GM12874 (cell line): ENCODE data around the gene SART3.

Experiments used
- CTCF ChIP-seq: IDR thresholded peaks from 2 replicates; pipeline ENCODE4 v1.5.1; 2011; ENCODE audit warnings: low read depth, mild to moderate bottlenecking, control low read depth, low read length, moderate library complexity; ENCODE audit not compliant: insufficient read depth

SART3 gene

GRCh38 chr12:108527166-108527496 is 33.8 kb downstream of the SART3 start:
- no peak for TF ChIP-seq CTCF

DNA sequence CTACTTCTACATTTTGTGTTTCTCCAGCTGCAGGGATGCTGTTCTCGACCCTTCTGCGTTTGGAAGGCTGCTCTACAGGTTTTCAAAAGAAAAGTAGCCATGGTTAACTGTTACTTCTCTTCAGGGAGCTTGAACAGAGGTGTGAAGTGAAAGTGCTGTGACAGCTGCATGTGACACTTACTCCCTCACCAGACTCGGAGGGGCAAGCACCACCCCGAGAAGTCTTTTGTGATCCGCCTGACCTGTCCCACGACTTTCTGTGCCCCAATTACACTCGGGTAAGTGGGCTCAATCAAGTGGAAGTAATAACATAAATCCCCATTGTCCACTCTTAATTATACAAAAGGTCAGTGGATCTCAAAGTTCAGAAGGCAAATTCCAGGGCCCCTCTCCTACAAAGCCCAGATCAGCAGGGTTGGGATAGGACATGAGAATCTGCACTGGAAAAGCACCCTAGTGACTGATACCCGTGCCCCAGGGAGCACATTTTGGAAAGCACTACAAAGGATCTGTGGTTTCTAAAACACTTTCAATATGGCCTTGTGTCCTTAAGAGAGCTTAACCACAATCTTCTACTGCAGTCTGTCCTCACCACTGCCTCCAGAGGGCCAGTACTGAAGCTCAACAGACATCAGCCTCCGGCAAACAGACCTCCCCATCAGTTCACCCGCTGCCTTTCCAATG is 34.3 kb downstream of the SART3 start:
- TF ChIP-seq CTCF, result no peak

DNA sequence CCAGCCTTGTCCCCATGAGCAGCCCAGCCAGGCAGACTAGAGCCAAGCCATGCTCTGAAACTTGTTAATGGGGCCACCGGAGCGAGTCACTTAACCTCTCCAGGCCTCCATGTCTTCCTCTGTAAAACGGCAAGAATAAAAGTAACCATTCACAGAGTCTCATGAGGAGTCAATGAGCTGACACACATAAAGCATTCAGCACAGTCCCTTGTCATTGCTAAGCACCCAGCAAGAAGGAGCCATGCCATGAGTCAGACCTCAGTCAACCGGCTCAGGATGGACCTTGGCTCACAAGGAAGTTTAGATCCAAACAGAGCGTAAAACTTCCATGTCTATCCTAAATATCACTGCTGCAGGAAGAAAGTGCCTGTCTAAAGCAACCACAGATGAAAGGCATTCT is 35.3 kb downstream of the SART3 start:
- no peak for TF ChIP-seq CTCF

GRCh38 chr12:108523365-108523764 is 37.6 kb downstream of the SART3 start:
- no peak for TF ChIP-seq CTCF

DNA sequence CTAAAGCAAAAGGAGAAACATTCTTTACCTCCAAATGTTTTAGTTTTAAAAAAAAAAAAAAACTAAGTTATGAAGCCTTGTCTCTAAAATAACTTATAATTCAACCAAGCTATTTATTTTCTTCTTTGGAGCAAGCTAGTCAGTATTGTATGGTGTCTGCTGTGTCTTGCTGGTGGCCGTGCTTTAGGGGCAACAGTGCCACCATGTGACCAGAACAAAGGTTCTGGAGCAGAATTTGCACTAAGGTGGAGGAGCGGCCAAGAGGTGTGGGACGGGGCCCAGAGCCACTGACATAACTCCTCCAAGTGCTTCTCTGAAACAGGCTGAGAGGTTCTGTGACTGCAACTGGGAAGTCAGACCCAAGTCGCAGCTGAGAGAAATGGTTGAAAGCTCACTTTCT is 41.4 kb downstream of the SART3 start:
- peak; percentile 40 for TF ChIP-seq CTCF

DNA sequence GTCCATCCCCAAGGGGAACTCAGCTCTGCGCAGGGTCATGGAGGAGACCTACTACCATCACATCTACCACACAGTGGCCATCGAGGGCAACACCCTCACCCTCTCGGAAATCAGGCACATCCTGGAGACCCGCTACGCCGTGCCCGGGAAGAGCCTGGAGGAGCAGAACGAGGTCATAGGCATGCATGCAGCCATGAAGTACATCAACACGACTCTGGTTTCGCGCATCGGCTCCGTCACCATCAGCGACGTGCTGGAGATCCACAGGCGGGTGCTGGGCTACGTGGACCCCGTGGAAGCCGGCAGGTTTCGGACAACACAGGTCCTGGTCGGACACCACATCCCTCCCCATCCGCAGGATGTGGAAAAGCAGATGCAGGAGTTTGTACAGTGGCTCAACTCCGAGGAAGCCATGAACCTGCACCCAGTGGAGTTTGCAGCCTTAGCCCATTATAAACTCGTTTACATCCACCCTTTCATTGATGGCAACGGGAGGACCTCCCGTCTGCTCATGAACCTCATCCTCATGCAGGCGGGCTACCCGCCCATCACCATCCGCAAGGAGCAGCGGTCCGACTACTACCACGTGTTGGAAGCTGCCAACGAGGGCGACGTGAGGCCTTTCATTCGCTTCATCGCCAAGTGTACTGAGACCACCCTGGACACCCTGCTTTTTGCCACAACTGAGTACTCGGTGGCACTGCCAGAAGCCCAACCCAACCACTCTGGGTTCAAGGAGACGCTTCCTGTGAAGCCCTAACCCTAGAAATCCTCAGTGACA is 42.1 kb downstream of the SART3 start:
- no peak for TF ChIP-seq CTCF

GRCh38 chr12:108518101-108518715 is 42.8 kb downstream of the SART3 start:
- no peak for TF ChIP-seq CTCF
